ENCODE measurements around the gene CSRP3. TPM values are rescaled to one million over a fixed set of nuclear protein-coding genes. Genes with fewer than 3 reads are reported as not detected.
A peak's percentile ranks its signal among the peaks of the same experiment; 100 is the strongest.

The CSRP3 gene
- total RNA-seq, 1 donor from 2014 or later: not detected

GRCh38 chr11:19240420-19241259, 38.9 kb upstream of the CSRP3 start, which contains the start of gene E2F8:
Gene E2F8 (minus strand): TSS chr11:19240945. CDS start chr11:19240121, 824 bp downstream.
- TF ChIP-seq CTCF (IDR thresholded peaks at IDR 0.05): no peak
- Mint-ChIP-seq H3K27ac (ENCODE audit: unreplicated experiment) (peak within 1 kb of the TSS; percentile 75), H3K27me3 (ENCODE audit: unreplicated experiment) (peaks cover 18% of the 10 kb centered on the region), H3K36me3 (ENCODE audit: unreplicated experiment) (no peaks in the 10 kb centered on the region), H3K4me1 (ENCODE audit: unreplicated experiment) (peaks cover 14% of the 10 kb centered on the region), H3K9me3 (ENCODE audit: unreplicated experiment) (no peaks in the 10 kb centered on the region), H3K4me3 (ENCODE audit: unreplicated experiment) (peak within 1 kb of the TSS; percentile 93)
- DNase-seq (ENCODE audit: extremely low spot score, unreplicated experiment): peak; percentile 98

- Mint-ChIP-seq H3K27me3 (ENCODE audit: unreplicated experiment) (peaks cover 18% of the 10 kb centered on the region), H3K36me3 (ENCODE audit: unreplicated experiment) (no peaks in the 10 kb centered on the region), H3K4me1 (ENCODE audit: unreplicated experiment) (peaks cover 14% of the 10 kb centered on the region), H3K27ac (ENCODE audit: unreplicated experiment) (no peak overlapping the region), H3K4me3 (ENCODE audit: unreplicated experiment) (no peak overlapping the region), H3K9me3 (ENCODE audit: unreplicated experiment) (no peaks in the 10 kb centered on the region)
- DNase-seq (ENCODE audit: extremely low spot score, unreplicated experiment): no peak
- no peak for TF ChIP-seq CTCF (IDR thresholded peaks at IDR 0.05)
These were observed 37.3 kb upstream of the CSRP3 start for GRCh38 chr11:19239039-19239438.

GRCh38 chr11:19237813-19238212, 36.0 kb upstream of the CSRP3 start:
- Mint-ChIP-seq H3K27ac (ENCODE audit: unreplicated experiment) (no peak overlapping the region), H3K4me1 (ENCODE audit: unreplicated experiment) (peaks cover 14% of the 10 kb centered on the region), H3K9me3 (ENCODE audit: unreplicated experiment) (no peaks in the 10 kb centered on the region), H3K27me3 (ENCODE audit: unreplicated experiment) (peaks cover 9% of the 10 kb centered on the region), H3K36me3 (ENCODE audit: unreplicated experiment) (no peaks in the 10 kb centered on the region), H3K4me3 (ENCODE audit: unreplicated experiment) (no peak overlapping the region)
- TF ChIP-seq CTCF (IDR thresholded peaks at IDR 0.05): no peak
- DNase-seq (ENCODE audit: extremely low spot score, unreplicated experiment): no peak

GRCh38 chr11:19237381-19237780, 35.6 kb upstream of the CSRP3 start:
- H3K36me3 Mint-ChIP-seq (ENCODE audit: unreplicated experiment): no peaks in the 10 kb centered on the region
- DNase-seq (ENCODE audit: extremely low spot score, unreplicated experiment): no peak
- no peak for TF ChIP-seq CTCF (IDR thresholded peaks at IDR 0.05)
- H3K27ac Mint-ChIP-seq (ENCODE audit: unreplicated experiment): no peak overlapping the region
- peaks cover 13% of the 10 kb centered on the region for H3K4me1 Mint-ChIP-seq (ENCODE audit: unreplicated experiment)
- peaks cover 5% of the 10 kb centered on the region for H3K27me3 Mint-ChIP-seq (ENCODE audit: unreplicated experiment)
- no peak overlapping the region for H3K4me3 Mint-ChIP-seq (ENCODE audit: unreplicated experiment)
- H3K9me3 Mint-ChIP-seq (ENCODE audit: unreplicated experiment): no peaks in the 10 kb centered on the region

- Mint-ChIP-seq H3K36me3 (ENCODE audit: unreplicated experiment) (no peaks in the 10 kb centered on the region), H3K27ac (ENCODE audit: unreplicated experiment) (no peak overlapping the region), H3K9me3 (ENCODE audit: unreplicated experiment) (no peaks in the 10 kb centered on the region), H3K4me1 (ENCODE audit: unreplicated experiment) (peaks cover 1% of the 10 kb centered on the region), H3K27me3 (ENCODE audit: unreplicated experiment) (no peaks in the 10 kb centered on the region), H3K4me3 (ENCODE audit: unreplicated experiment) (no peak overlapping the region)
- TF ChIP-seq CTCF (IDR thresholded peaks at IDR 0.05): no peak
- DNase-seq (ENCODE audit: extremely low spot score, unreplicated experiment): no peak
These were observed 32.5 kb upstream of the CSRP3 start for GRCh38 chr11:19234231-19234817.

Data from osteocyte (in vitro differentiated cells).